Measurements from ENCODE around the gene MAMDC2. TPM values are rescaled to one million over a fixed set of nuclear protein-coding genes. Genes with fewer than 3 reads are reported as not detected.

Gene MAMDC2
- total and polyA plus RNA-seq, 2 of the 8 experiments (the other 6 are each of a cell fraction or from before 2014, with no cell fraction given): 6.1 to 15.4 TPM

- TF ChIP-seq EZH2 (IDR thresholded peaks at IDR 0.05; ENCODE audit: low read depth, low read length, severe bottlenecking) (no peak), USF2 (IDR thresholded peaks at IDR 0.05; ENCODE audit: low read length) (no peak), POLR2A (IDR thresholded peaks at IDR 0.05; ENCODE audit: control extremely low read depth in 1 of 2, low read depth in 2 of 2, low read length in 2 of 2) (no peak), E2F6 (IDR thresholded peaks at IDR 0.05) (peak; percentile 69), SAP30 (IDR thresholded peaks at IDR 0.05; ENCODE audit: insufficient read depth, insufficient replicate concordance, low read length) (no peak), HDAC6 (IDR thresholded peaks at IDR 0.05; ENCODE audit: low read depth, low read length) (no peak), BCL11A (IDR thresholded peaks at IDR 0.05; ENCODE audit: low read depth in 2 of 2, low read length in 2 of 2) (no peak), SUZ12 (IDR thresholded peaks at IDR 0.05; ENCODE audit: low read length) (no peak), TCF12 (IDR thresholded peaks at IDR 0.05; ENCODE audit: low read depth, low read length) (no peak), NANOG (IDR thresholded peaks at IDR 0.05; ENCODE audit: insufficient read depth, low read depth, low read length, poor library complexity, severe bottlenecking) (no peak)
Measured at GRCh38 chr9:70257991-70258691, 214.5 kb downstream of the MAMDC2 start (continued).

All from H1 (cell line).